ENCODE measurements around the gene MICU1.

The MICU1 gene

DNA sequence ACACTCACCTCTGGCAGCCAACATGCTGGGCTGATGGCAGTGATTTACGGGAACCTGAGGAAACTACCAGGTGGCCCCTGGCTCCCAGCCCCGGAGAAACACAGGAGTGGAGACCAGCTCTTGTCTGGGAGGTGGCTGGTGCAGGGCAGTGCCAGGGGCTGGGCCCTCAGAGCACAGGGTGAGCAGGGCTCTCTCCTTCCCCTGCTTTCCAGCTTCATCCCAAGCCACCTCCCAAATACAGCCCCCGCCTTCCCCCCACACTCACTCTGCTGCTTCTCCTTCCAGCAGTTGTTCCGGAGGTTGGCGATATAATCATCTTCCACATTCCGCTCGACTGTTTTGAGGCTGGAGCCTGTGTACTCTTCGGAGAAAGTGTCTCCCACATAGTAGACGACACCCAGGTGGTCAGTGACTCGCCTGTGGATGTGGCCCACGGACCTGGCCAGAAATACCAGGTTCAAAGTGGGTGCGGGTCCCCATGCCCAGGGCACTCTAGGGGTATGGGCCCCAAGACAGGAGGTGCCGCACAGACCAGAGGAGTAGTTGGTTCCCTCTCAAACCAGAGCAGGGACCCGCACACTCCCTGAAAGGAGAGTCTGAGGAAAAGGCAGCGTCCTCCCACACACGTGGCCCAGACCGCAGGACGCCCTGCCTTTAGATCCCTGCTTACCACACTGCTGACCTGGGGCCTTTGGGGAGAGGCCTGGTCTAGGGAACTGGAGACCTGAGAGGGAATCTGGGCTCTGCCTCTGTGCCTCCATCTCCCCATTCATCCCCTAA lies 289.4 kb downstream of the MICU1 start:
- Histone ChIP-seq H3K4me3 (ENCODE audit: low read length) (no peak overlapping the region), H3K4me1 (ENCODE audit: control insufficient read depth, low read length) (peaks cover 53% of the 10 kb centered on the region), H3K36me3 (ENCODE audit: control insufficient read depth, low read length) (peaks cover 63% of the 10 kb centered on the region), H3K9me3 (ENCODE audit: control insufficient read depth, insufficient read depth, low read length) (no peaks in the 10 kb centered on the region), H3F3A (ENCODE audit: control insufficient read depth, insufficient read depth) (peaks cover 15% of the 10 kb centered on the region), H3K4me2 (ENCODE audit: low read length) (no peak overlapping the region), H4K20me1 (ENCODE audit: control insufficient read depth, insufficient read depth, low read depth, low read length) (no peaks in the 10 kb centered on the region), H3K9me2 (replicated peaks; ENCODE audit: control insufficient read depth, low read length) (no peaks in the 10 kb centered on the region), H3K27ac (ENCODE audit: low read depth, low read length) (no peak overlapping the region), H3K27me3 (ENCODE audit: control insufficient read depth, low read length) (no peaks in the 10 kb centered on the region), H3K79me2 (ENCODE audit: control insufficient read depth, low read length) (peaks cover 2% of the 10 kb centered on the region; the same call in 1 of the 2 replicates)
- TF ChIP-seq, protein P1, sequence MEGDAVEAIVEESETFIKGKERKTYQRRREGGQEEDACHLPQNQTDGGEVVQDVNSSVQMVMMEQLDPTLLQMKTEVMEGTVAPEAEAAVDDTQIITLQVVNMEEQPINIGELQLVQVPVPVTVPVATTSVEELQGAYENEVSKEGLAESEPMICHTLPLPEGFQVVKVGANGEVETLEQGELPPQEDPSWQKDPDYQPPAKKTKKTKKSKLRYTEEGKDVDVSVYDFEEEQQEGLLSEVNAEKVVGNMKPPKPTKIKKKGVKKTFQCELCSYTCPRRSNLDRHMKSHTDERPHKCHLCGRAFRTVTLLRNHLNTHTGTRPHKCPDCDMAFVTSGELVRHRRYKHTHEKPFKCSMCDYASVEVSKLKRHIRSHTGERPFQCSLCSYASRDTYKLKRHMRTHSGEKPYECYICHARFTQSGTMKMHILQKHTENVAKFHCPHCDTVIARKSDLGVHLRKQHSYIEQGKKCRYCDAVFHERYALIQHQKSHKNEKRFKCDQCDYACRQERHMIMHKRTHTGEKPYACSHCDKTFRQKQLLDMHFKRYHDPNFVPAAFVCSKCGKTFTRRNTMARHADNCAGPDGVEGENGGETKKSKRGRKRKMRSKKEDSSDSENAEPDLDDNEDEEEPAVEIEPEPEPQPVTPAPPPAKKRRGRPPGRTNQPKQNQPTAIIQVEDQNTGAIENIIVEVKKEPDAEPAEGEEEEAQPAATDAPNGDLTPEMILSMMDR (IDR thresholded peaks at IDR 0.05; ENCODE audit: low read depth, low read length, poor library complexity, severe bottlenecking): no peak
- TF ChIP-seq EZH2phosphoT487 (IDR thresholded peaks at IDR 0.05; ENCODE audit: borderline replicate concordance, low read length): no peak

DNA sequence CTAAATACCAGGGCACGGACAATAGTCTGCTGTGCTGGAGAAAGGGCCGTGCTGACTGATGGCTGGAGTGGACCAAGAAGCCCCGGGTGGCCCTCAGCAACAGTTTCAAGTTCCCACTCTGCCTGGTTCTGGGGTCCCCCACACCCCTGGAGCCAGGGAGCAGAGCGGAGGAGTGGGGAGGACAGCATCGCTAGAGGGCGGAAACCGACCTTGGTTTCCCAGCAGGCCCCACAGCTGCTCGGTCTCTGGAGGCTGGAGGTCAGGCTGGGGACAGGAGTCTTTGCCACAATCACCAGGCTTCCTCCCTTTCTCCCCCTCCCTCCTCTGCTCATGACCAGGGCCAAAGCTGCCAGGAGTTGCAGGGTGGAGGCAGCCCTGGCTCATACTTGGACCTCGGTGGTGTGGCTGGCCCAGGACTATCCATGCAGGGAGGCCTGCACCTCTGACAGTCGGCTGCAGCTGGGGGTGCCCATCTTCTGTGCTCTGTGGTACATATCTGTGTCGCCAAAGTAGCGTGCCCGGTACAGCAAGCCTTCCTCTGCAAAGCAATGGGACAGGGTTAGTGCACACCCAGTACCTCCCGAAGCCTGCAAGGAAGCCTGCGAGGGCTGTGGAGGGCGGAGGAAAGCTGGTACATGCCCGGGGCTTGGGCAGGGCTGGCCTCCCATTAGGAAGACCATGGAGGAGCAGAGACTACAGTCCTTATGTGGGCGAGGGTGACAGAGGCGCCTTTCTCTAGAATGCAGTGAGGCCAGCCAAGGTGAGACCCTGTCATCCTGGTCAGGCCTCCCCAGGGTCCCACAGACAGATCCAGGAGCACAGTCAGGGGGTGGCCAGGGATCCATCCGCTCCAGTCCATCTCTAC lies 290.3 kb downstream of the MICU1 start:
- Histone ChIP-seq H3F3A (ENCODE audit: control insufficient read depth, insufficient read depth) (peaks cover 15% of the 10 kb centered on the region), H3K79me2 (ENCODE audit: control insufficient read depth, low read length) (peaks cover 2% of the 10 kb centered on the region; the same call in 1 of the 2 replicates), H3K27ac (ENCODE audit: low read depth, low read length) (peak overlapping the region; percentile 90), H3K4me2 (ENCODE audit: low read length) (peak overlapping the region; percentile 64), H3K27me3 (ENCODE audit: control insufficient read depth, low read length) (no peaks in the 10 kb centered on the region), H3K4me3 (ENCODE audit: low read length) (peak overlapping the region; percentile 39; the same call in 1 of the 2 replicates), H3K9me3 (ENCODE audit: control insufficient read depth, insufficient read depth, low read length) (no peaks in the 10 kb centered on the region), H4K20me1 (ENCODE audit: control insufficient read depth, insufficient read depth, low read depth, low read length) (no peaks in the 10 kb centered on the region), H3K9me2 (replicated peaks; ENCODE audit: control insufficient read depth, low read length) (no peaks in the 10 kb centered on the region), H3K36me3 (ENCODE audit: control insufficient read depth, low read length) (peaks cover 56% of the 10 kb centered on the region), H3K4me1 (ENCODE audit: control insufficient read depth, low read length) (peaks cover 60% of the 10 kb centered on the region)
- TF ChIP-seq EZH2phosphoT487 (IDR thresholded peaks at IDR 0.05; ENCODE audit: borderline replicate concordance, low read length): no peak
- TF ChIP-seq, protein P1 (IDR thresholded peaks at IDR 0.05; ENCODE audit: low read depth, low read length, poor library complexity, severe bottlenecking): no peak

DNA sequence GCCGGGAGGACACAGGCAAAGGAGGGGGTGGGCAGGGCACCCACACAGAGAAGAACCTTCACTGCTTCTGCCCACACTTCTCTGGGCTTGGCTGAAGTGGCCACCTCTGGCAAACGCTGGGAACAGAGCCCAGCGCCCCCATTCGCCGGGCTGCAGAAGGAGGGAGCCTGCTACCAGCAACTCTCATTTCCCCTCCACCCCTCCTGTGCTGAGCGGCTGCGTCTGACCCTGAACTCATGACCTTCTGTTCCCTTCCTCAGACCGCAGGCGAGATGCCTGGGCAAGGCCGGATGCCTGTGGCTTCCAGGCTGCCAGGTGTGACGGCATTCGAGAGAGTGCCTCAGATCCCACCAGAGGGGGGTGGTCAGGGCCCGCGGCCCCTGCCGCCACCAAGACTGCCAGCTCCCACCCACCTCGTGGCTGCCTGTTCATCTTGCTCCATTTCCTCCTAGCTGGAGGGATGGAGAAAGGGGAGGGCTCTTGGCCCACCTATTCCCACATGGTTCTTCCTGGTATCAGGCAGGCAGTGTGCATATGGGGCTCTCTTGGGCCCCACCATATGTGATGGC lies 291.0 kb downstream of the MICU1 start:
- Histone ChIP-seq H3K4me2 (ENCODE audit: low read length) (peak overlapping the region; percentile 64), H3K4me3 (ENCODE audit: low read length) (peak overlapping the region; percentile 39), H3F3A (ENCODE audit: control insufficient read depth, insufficient read depth) (peaks cover 15% of the 10 kb centered on the region), H3K27me3 (ENCODE audit: control insufficient read depth, low read length) (no peaks in the 10 kb centered on the region), H4K20me1 (ENCODE audit: control insufficient read depth, insufficient read depth, low read depth, low read length) (no peaks in the 10 kb centered on the region), H3K9me3 (ENCODE audit: control insufficient read depth, insufficient read depth, low read length) (no peaks in the 10 kb centered on the region), H3K9me2 (replicated peaks; ENCODE audit: control insufficient read depth, low read length) (no peaks in the 10 kb centered on the region), H3K36me3 (ENCODE audit: control insufficient read depth, low read length) (peaks cover 51% of the 10 kb centered on the region), H3K4me1 (ENCODE audit: control insufficient read depth, low read length) (peaks cover 61% of the 10 kb centered on the region), H3K79me2 (ENCODE audit: control insufficient read depth, low read length) (peaks cover 2% of the 10 kb centered on the region; the same call in 1 of the 2 replicates), H3K27ac (ENCODE audit: low read depth, low read length) (peak overlapping the region; percentile 90)
- no peak for TF ChIP-seq EZH2phosphoT487 (IDR thresholded peaks at IDR 0.05; ENCODE audit: borderline replicate concordance, low read length)
- TF ChIP-seq, protein P1 (IDR thresholded peaks at IDR 0.05; ENCODE audit: low read depth, low read length, poor library complexity, severe bottlenecking): peak; percentile 54
